ENCODE measurements around the gene PRKCD.

Gene PRKCD

DNA sequence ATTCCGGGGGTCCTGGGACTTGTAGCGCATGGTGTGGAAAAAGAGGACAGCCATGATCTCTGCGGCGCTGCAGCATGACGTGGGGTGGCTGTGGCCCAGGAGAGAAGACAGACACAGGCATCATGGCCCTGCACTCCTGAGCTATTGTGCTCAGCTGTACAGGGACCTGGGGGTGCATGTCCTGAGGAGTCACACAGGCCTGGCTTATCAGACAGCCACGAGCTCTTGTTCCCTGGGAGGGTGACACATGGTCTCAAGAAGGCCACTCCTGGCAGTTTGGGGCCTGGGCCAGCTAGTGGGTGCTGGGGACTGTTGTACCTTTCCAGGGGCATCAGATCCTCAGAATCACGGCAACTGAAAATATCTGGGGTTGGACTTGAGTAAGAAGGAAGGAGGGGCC lies 81.1 kb downstream of the PRKCD start:
- Histone ChIP-seq H3K27ac (no peak overlapping the region), H3K9me3 (ENCODE audit: severe bottlenecking) (peaks cover 2% of the 10 kb centered on the region), H3K27me3 (ENCODE audit: insufficient read depth, low read depth, severe bottlenecking) (no peaks in the 10 kb centered on the region), H3K36me3 (peaks cover 60% of the 10 kb centered on the region), H3K4me3 (ENCODE audit: low read depth, low read length) (no peak overlapping the region)
- TF ChIP-seq, protein P1, sequence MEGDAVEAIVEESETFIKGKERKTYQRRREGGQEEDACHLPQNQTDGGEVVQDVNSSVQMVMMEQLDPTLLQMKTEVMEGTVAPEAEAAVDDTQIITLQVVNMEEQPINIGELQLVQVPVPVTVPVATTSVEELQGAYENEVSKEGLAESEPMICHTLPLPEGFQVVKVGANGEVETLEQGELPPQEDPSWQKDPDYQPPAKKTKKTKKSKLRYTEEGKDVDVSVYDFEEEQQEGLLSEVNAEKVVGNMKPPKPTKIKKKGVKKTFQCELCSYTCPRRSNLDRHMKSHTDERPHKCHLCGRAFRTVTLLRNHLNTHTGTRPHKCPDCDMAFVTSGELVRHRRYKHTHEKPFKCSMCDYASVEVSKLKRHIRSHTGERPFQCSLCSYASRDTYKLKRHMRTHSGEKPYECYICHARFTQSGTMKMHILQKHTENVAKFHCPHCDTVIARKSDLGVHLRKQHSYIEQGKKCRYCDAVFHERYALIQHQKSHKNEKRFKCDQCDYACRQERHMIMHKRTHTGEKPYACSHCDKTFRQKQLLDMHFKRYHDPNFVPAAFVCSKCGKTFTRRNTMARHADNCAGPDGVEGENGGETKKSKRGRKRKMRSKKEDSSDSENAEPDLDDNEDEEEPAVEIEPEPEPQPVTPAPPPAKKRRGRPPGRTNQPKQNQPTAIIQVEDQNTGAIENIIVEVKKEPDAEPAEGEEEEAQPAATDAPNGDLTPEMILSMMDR (IDR thresholded peaks at IDR 0.05; ENCODE audit: low read depth, low read length) = no peak
- no peak for DNase-seq
